ENCODE results near the gene GTPBP4. TPM values are rescaled to one million over a fixed set of nuclear protein-coding genes. Genes with fewer than 3 reads are reported as not detected.

Gene GTPBP4
- polyA plus RNA-seq, 2 of the 4 experiments (the other 2 are of a cell fraction), result 67.8 to 104 TPM

DNA sequence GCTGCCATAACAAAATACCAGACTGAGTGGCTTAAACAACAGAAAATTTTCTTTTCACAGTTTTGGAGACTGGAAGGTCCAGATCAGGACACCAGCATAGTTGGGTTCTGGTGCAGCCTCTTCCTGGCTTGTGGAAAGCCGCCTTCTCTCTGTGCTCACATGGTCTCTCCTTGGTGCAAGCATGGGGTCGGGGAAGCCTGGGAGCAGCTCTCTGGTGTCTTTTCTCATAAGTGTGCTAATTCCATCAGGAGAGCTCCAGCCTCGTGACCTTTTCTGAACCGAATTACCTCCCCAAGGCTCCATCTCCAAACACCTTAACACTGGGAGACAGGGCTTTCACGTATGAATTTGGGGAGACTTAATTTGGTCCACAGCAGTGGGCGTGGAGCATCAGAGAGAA is 4.8 kb upstream of the GTPBP4 start:
- ChIA-PET POLR2A (no interaction called here), CTCF (interaction anchor here (1.8 kb wide), 1 partner anchor 10 kb away, joined by 5 read pairs; no protein-coding TSS in a partner anchor)
- ATAC-seq (no peak), DNase-seq (ENCODE audit: low read depth in 1 of 2, low spot score in 1 of 2) (no peak), FAIRE-seq (no peak)
- no peak overlapping the region for H3K4me3 ChIP-seq
- no peak overlapping the region for H3K27ac ChIP-seq
- 91% methylated on average over 6 of the region's 6 CpGs for WGBS (ENCODE audit: missing lambda C conversion rate)
- TF ChIP-seq RFX5 (IDR thresholded peaks at IDR 0.05) (no peak), NPAS2 (CRISPR knock-in tag; IDR thresholded peaks at IDR 0.05; ENCODE audit: borderline replicate concordance) (no peak), CBX2 (IDR thresholded peaks at IDR 0.05; ENCODE audit: borderline replicate concordance, low read depth) (no peak), JUNB (IDR thresholded peaks at IDR 0.05) (no peak), HDAC2 (IDR thresholded peaks at IDR 0.05) (no peak), CEBPB (IDR thresholded peaks at IDR 0.05) (no peak), EP300 (IDR thresholded peaks at IDR 0.05) (no peak), SREBF2 (IDR thresholded peaks at IDR 0.05) (no peak), REST (IDR thresholded peaks at IDR 0.05) (no peak), RARB (CRISPR knock-in tag; IDR thresholded peaks at IDR 0.05) (no peak)
- TF ChIP-seq, protein P1, sequence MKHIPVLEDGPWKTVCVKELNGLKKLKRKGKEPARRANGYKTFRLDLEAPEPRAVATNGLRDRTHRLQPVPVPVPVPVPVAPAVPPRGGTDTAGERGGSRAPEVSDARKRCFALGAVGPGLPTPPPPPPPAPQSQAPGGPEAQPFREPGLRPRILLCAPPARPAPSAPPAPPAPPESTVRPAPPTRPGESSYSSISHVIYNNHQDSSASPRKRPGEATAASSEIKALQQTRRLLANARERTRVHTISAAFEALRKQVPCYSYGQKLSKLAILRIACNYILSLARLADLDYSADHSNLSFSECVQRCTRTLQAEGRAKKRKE (CRISPR knock-in tag; IDR thresholded peaks at IDR 0.05; ENCODE audit: low read depth), result no peak
- TF ChIP-seq, protein P2, sequence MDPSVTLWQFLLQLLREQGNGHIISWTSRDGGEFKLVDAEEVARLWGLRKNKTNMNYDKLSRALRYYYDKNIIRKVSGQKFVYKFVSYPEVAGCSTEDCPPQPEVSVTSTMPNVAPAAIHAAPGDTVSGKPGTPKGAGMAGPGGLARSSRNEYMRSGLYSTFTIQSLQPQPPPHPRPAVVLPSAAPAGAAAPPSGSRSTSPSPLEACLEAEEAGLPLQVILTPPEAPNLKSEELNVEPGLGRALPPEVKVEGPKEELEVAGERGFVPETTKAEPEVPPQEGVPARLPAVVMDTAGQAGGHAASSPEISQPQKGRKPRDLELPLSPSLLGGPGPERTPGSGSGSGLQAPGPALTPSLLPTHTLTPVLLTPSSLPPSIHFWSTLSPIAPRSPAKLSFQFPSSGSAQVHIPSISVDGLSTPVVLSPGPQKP (IDR thresholded peaks at IDR 0.05; ENCODE audit: low read depth, low read length), result no peak
- peaks cover 15% of the 10 kb centered on the region for H3K4me1 ChIP-seq
- peaks cover 33% of the 10 kb centered on the region for H3K9me3 ChIP-seq
- H3K4me2 ChIP-seq, result no peak overlapping the region

GRCh38 chr10:983971-984655 is 4.1 kb upstream of the GTPBP4 start:
- 55% methylated on average over 9 of the region's 9 CpGs for WGBS (ENCODE audit: missing lambda C conversion rate)
- Histone ChIP-seq H3K4me2 (no peak overlapping the region), H3K4me1 (peaks cover 15% of the 10 kb centered on the region), H3K9me3 (peaks cover 26% of the 10 kb centered on the region), H3K4me3 (no peak overlapping the region), H3K27ac (no peak overlapping the region)
- FAIRE-seq (peak; percentile 32), DNase-seq (ENCODE audit: low read depth in 1 of 2, low spot score in 1 of 2) (no peak), ATAC-seq (no peak)
- ChIA-PET CTCF (interaction anchor here (1.8 kb wide), 1 partner anchor 11 kb away, joined by 5 read pairs; no protein-coding TSS in a partner anchor), POLR2A (no interaction called here)
- TF ChIP-seq CEBPB (IDR thresholded peaks at IDR 0.05) (no peak), ESRRA (IDR thresholded peaks at IDR 0.05; ENCODE audit: borderline replicate concordance, low read length) (no peak), JUNB (IDR thresholded peaks at IDR 0.05) (no peak), POLR2AphosphoS2 (conservative IDR thresholded peaks at IDR 0.05; ENCODE audit: low read length) (no peak), NFE2L2 (conservative IDR thresholded peaks at IDR 0.05; ENCODE audit: low read length) (no peak), PHF8 (IDR thresholded peaks at IDR 0.05; ENCODE audit: borderline replicate concordance, low read depth) (no peak), RARB (CRISPR knock-in tag; IDR thresholded peaks at IDR 0.05) (no peak), NPAS2 (CRISPR knock-in tag; IDR thresholded peaks at IDR 0.05; ENCODE audit: borderline replicate concordance) (no peak), KDM1A (IDR thresholded peaks at IDR 0.05; ENCODE audit: low read depth) (no peak), REST (IDR thresholded peaks at IDR 0.05) (no peak), FOSB (CRISPR knock-in tag; IDR thresholded peaks at IDR 0.05) (no peak), HOXB13 (CRISPR knock-in tag; IDR thresholded peaks at IDR 0.05; ENCODE audit: low read depth) (no peak), EHMT2 (IDR thresholded peaks at IDR 0.05; ENCODE audit: low read depth) (no peak), GATA3 (IDR thresholded peaks at IDR 0.05; ENCODE audit: borderline replicate concordance) (no peak), RCOR1 (IDR thresholded peaks at IDR 0.05; ENCODE audit: low read depth, low read length) (no peak), EHF (CRISPR knock-in tag; IDR thresholded peaks at IDR 0.05) (no peak), RFX5 (IDR thresholded peaks at IDR 0.05) (no peak)
- TF ChIP-seq, protein P1 (CRISPR knock-in tag; IDR thresholded peaks at IDR 0.05; ENCODE audit: low read depth), result no peak
